ENCODE data around the gene ZNF664. TPM values are rescaled to one million over a fixed set of nuclear protein-coding genes. Genes with fewer than 3 reads are reported as not detected.

The ZNF664 gene
- total and polyA plus RNA-seq, 10 of the 15 experiments (the other 5 are each of a cell fraction or from before 2014, with no cell fraction given), result 1.8 to 65.6 (median 30.8) TPM

- in situ Hi-C loops (cut with MboI), result no loop called here
- H2AFZ ChIP-seq (ENCODE audit: control insufficient read depth, low read depth, low read length), result no peak overlapping the region
- H3K9me3 ChIP-seq (replicated peaks; ENCODE audit: control insufficient read depth, insufficient read depth, low read length), result no peaks in the 10 kb centered on the region
- no peaks in the 10 kb centered on the region for H3K79me2 ChIP-seq (ENCODE audit: control insufficient read depth, insufficient read depth, low read length)
- ChIA-PET SMC1A (ENCODE audit: uncharacterized antibody, unreplicated experiment) (interaction anchor here (0.6 kb wide), 1 partner anchor 15 kb away, joined by 3 read pairs; no protein-coding TSS in a partner anchor), RAD21 (ENCODE audit: unreplicated experiment) (no interaction called here), CTCF (no interaction called here), POLR2A (no interaction called here)
- H3K27me3 ChIP-seq (replicated peaks in 1 of 2; ENCODE audit: control insufficient read depth in 2 of 2, insufficient read depth in 2 of 2, low read length in 1 of 2), result no peaks in the 10 kb centered on the region; a peak in 1 of 4 replicates
- no peak for FAIRE-seq
- no peak for DNase-seq (ENCODE audit: low read depth, low spot score)
- intact Hi-C loops (cut with micrococcal nuclease; ENCODE audit: unreplicated experiment), result no loop called here
- H3K4me3 ChIP-seq, result no peak overlapping the region
- no peak overlapping the region for H3K27ac ChIP-seq (ENCODE audit: control insufficient read depth, insufficient read depth)
- H3K4me1 ChIP-seq (ENCODE audit: control insufficient read depth, insufficient read depth, low read length), result no peaks in the 10 kb centered on the region
- H3K9ac ChIP-seq (ENCODE audit: control insufficient read depth, insufficient read depth, low read length), result no peak overlapping the region
- no peaks in the 10 kb centered on the region for H3K36me3 ChIP-seq (ENCODE audit: control insufficient read depth in 2 of 2, insufficient read depth in 2 of 2, low read length in 1 of 2)
- no peaks in the 10 kb centered on the region for H4K20me1 ChIP-seq (ENCODE audit: control insufficient read depth, insufficient read depth)
- no peak for ATAC-seq
- TF ChIP-seq NRF1 (conservative IDR thresholded peaks at IDR 0.05; ENCODE audit: low read depth, low read length), result no peak
- no peak for TF ChIP-seq E2F4 (IDR thresholded peaks at IDR 0.05; ENCODE audit: low read depth, low read length)
- no peak for TF ChIP-seq CHD4 (IDR thresholded peaks at IDR 0.05)
- no peak for TF ChIP-seq TARDBP (IDR thresholded peaks at IDR 0.05; ENCODE audit: borderline replicate concordance)
- no peak for TF ChIP-seq EP300 (IDR thresholded peaks at IDR 0.05; ENCODE audit: borderline replicate concordance in 1 of 2, control insufficient read depth in 1 of 2, low read depth in 2 of 2, low read length in 2 of 2)
- TF ChIP-seq PAX5 (IDR thresholded peaks at IDR 0.05; ENCODE audit: borderline replicate concordance, low read depth, low read length), result no peak
- no peak for TF ChIP-seq POLR2AphosphoS2 (IDR thresholded peaks at IDR 0.05; ENCODE audit: low read depth, low read length)
- TF ChIP-seq REST (IDR thresholded peaks at IDR 0.05; ENCODE audit: low read depth, low read length), result no peak
- TF ChIP-seq E2F8 (IDR thresholded peaks at IDR 0.05; ENCODE audit: low read depth, partially characterized antibody), result no peak
- TF ChIP-seq IRF4 (IDR thresholded peaks at IDR 0.05; ENCODE audit: low read depth, low read length), result no peak
- no peak for TF ChIP-seq SIX5 (IDR thresholded peaks at IDR 0.05; ENCODE audit: low read depth, low read length, severe bottlenecking)
- 62% methylated on average over 15 of the region's 15 CpGs for WGBS (ENCODE audit: insufficient coverage, insufficient replicate concordance, low lambda C conversion rate, missing lambda C conversion rate)
- no TSS peak for BruUV-seq (replicated peaks)
- H3K4me2 ChIP-seq (ENCODE audit: control insufficient read depth, insufficient read depth), result no peak overlapping the region
These were observed 23.2 kb upstream of the ZNF664 start for GRCh38 chr12:123949770-123950165.

Data from GM12878 (cell line).